Kidney (tissue), 14 donors: Measurements from ENCODE around the gene AVPR1A. TPM values are rescaled to one million over a fixed set of nuclear protein-coding genes. Genes with fewer than 3 reads are reported as not detected.

Source experiments
- DNase-seq, 5 donors: peaks; one replicate each; pipeline ENCODE4 v3.0.0-alpha.2; 2013 to 2020
- FAIRE-seq: peaks from 2 replicates; lab custom pipeline; 2012; peaks lifted over from hg19 to GRCh38; lab: Jason Lieb, UNC
- H3K27ac ChIP-seq, 2 donors: one replicate each; pipeline ENCODE4 v1.7.0; 2013; ENCODE audit warnings: low read depth in 2 of 2, low read length in 2 of 2, inconsistent platforms in 1 of 2
- H3K27me3 ChIP-seq: one replicate; pipeline ENCODE4 v1.7.1; 2013; ENCODE audit warnings: low read length, inconsistent platforms; ENCODE audit not compliant: control insufficient read depth, insufficient read depth
- H3K36me3 ChIP-seq, 3 donors: one replicate each; pipeline versions ENCODE4 v1.7.0 to v1.7.1; 2013; ENCODE audit warnings: low read length in 3 of 3, control low read depth in 1 of 3, inconsistent platforms in 1 of 3; ENCODE audit not compliant: insufficient read depth in 3 of 3, control insufficient read depth in 2 of 3
- H3K4me1 ChIP-seq, 3 donors: one replicate each; pipeline versions ENCODE4 v1.7.0 to v1.7.1; 2013; ENCODE audit warnings: low read length in 3 of 3, inconsistent platforms in 1 of 3, low read depth in 1 of 3; ENCODE audit not compliant: control insufficient read depth in 2 of 3, insufficient read depth in 2 of 3
- H3K4me3 ChIP-seq, 3 donors: one replicate each; pipeline versions ENCODE4 v1.7.0 to v1.8.1; 2013; ENCODE audit warnings: low read length in 3 of 3, control low read depth in 1 of 3, inconsistent platforms in 1 of 3
- H3K9ac ChIP-seq, 3 donors: one replicate each; pipeline versions ENCODE4 v1.7.0 to v1.7.1; 2013; ENCODE audit warnings: low read length in 3 of 3, control low read depth in 1 of 3, inconsistent platforms in 1 of 3
- H3K9me3 ChIP-seq, 3 donors: one replicate each; pipeline versions ENCODE4 v1.7.0 to v1.7.1; 2013; ENCODE audit warnings: low read length in 3 of 3, control low read depth in 1 of 3, inconsistent platforms in 1 of 3; ENCODE audit not compliant: control insufficient read depth in 2 of 3, insufficient read depth in 1 of 3
- CTCF ChIP-seq: IDR thresholded peaks from 3 replicates; pipeline ENCODE4 v1.5.1; 2012; ENCODE audit warnings: mild to moderate bottlenecking, moderate library complexity, borderline replicate concordance; ENCODE audit not compliant: insufficient read depth; ENCODE audit errors: extremely low read depth
- intact Hi-C: fragments of 100-400 bp; cut with DNase I; formaldehyde crosslinking; loops from one replicate; pipeline ENCODE4 v1.11.1; 2022
- polyA plus RNA-seq: library from polyadenylated mRNA; stranded (reverse); fragments of 350-450 nt; fragmentation: Illumina TruSeq; extraction: RNeasy Lipid Tissue Mini Kit (QIAGEN cat#74804); gene quantifications from one replicate; pipeline ENCODE4 v1.2.3, GENCODE V29; 2014; ENCODE audit warnings: low read depth, low replicate concordance; ENCODE audit not compliant: insufficient read depth
- total RNA-seq: library from RNA; stranded (reverse); fragmentation: NEBNext Ultra II Directional; extraction: Animal tissue kit (Norgen Biotek cat#: 25700); gene quantifications from one replicate; pipeline ENCODE4 v1.2.1, GENCODE V29; 2021
- donor health status: control.
- donor health status: control.
- donor health status: control.
- donor health status: control.
- donor health status: control.
- donor health status: DM: yes; HTN: yes; CAD: no.
- donor health status: Normal renal cell carcinoma (clear cell type).

AVPR1A gene
- total and polyA plus RNA-seq, 2 donors from 2014 or later, result 4.5 to 5.4 TPM

GRCh38 chr12:63138488-63138887 lies 12.5 kb downstream of the AVPR1A start:
- TF ChIP-seq CTCF, result no peak
- no peak overlapping the region for H3K4me3 ChIP-seq
- DNase-seq (no peak), FAIRE-seq (no peak)
- H3K27ac ChIP-seq, result no peak overlapping the region
- H3K9me3 ChIP-seq, result no peaks in the 10 kb centered on the region
- H3K9ac ChIP-seq, result no peak overlapping the region
- H3K4me1 ChIP-seq, result no peaks in the 10 kb centered on the region
- intact Hi-C loops, result no loop called here
- H3K36me3 ChIP-seq, result no peaks in the 10 kb centered on the region
- H3K27me3 ChIP-seq, result no peaks in the 10 kb centered on the region

- no peaks in the 10 kb centered on the region for H3K4me1 ChIP-seq
- no peak overlapping the region for H3K9ac ChIP-seq
- H3K36me3 ChIP-seq, result no peaks in the 10 kb centered on the region
- H3K4me3 ChIP-seq, result no peak overlapping the region
- no peak for TF ChIP-seq CTCF
- no peaks in the 10 kb centered on the region for H3K9me3 ChIP-seq
- H3K27ac ChIP-seq, result no peak overlapping the region
- DNase-seq (no peak), FAIRE-seq (no peak)
- no peaks in the 10 kb centered on the region for H3K27me3 ChIP-seq
- intact Hi-C loops, result no loop called here
Observed at GRCh38 chr12:63133981-63134380, 17.0 kb downstream of the AVPR1A start.

- Histone ChIP-seq H3K9me3 (no peaks in the 10 kb centered on the region), H3K4me1 (no peaks in the 10 kb centered on the region), H3K27ac (no peak overlapping the region), H3K9ac (no peak overlapping the region), H3K36me3 (no peaks in the 10 kb centered on the region), H3K4me3 (no peak overlapping the region), H3K27me3 (no peaks in the 10 kb centered on the region)
- no peak for FAIRE-seq
- no peak for TF ChIP-seq CTCF
- DNase-seq, result no peak
- intact Hi-C loops, result no loop called here
Observed at GRCh38 chr12:63132201-63132600, 18.8 kb downstream of the AVPR1A start.

GRCh38 chr12:63129927-63130326 lies 21.1 kb downstream of the AVPR1A start:
- no peak for FAIRE-seq
- TF ChIP-seq CTCF, result no peak

More at GRCh38 chr12:63129927-63130326, 21.1 kb downstream of the AVPR1A start:
- H3K4me3 ChIP-seq, result no peak overlapping the region
- intact Hi-C loops, result no loop called here
- no peak for DNase-seq
- H3K9me3 ChIP-seq, result no peaks in the 10 kb centered on the region
- H3K27me3 ChIP-seq, result no peaks in the 10 kb centered on the region
- H3K9ac ChIP-seq, result no peak overlapping the region
- H3K36me3 ChIP-seq, result no peaks in the 10 kb centered on the region
- no peak overlapping the region for H3K27ac ChIP-seq
- H3K4me1 ChIP-seq, result no peaks in the 10 kb centered on the region
